Neural progenitor cell (in vitro differentiated cells): ENCODE measurements around the gene WNT3A. TPM values are rescaled to one million over a fixed set of nuclear protein-coding genes. Genes with fewer than 3 reads are reported as not detected.

Experiments used
- DNase-seq: peaks from one replicate; pipeline ENCODE4 v3.0.0-alpha.2; 2016; ENCODE audit warnings: low spot score
- H2AFZ ChIP-seq: fragments of 200-600 bp; sonication (generic); replicated peaks from 2 replicates; pipeline ENCODE4 v1.6.1; 2016; ENCODE audit warnings: antibody characterized with exemption
- H3F3A ChIP-seq: fragments of 200-600 bp; sonication (generic); 2 replicates; pipeline ENCODE4 v1.6.1; 2016; ENCODE audit warnings: antibody characterized with exemption, low read depth
- H3K27ac ChIP-seq: fragments of 200-600 bp; sonication (generic); 2 replicates; pipeline ENCODE4 v1.5.1; 2016; ENCODE audit warnings: mild to moderate bottlenecking
- H3K27me3 ChIP-seq: fragments of 200-600 bp; sonication (generic); 2 replicates; pipeline ENCODE4 v1.6.1; 2016; ENCODE audit warnings: mild to moderate bottlenecking, moderate library complexity
- H3K36me3 ChIP-seq: fragments of 200-600 bp; sonication (generic); 2 replicates; pipeline ENCODE4 v1.5.1; 2016
- H3K4me1 ChIP-seq: fragments of 200-600 bp; sonication (generic); 2 replicates; pipeline ENCODE4 v1.6.1; 2016; ENCODE audit warnings: mixed run types
- H3K4me2 ChIP-seq: fragments of 200-600 bp; sonication (generic); 2 replicates; pipeline ENCODE4 v1.6.1; 2016
- H3K4me3 ChIP-seq: fragments of 200-600 bp; sonication (generic); 2 replicates; pipeline ENCODE4 v1.5.1; 2016
- H3K79me2 ChIP-seq: fragments of 200-600 bp; sonication (generic); 2 replicates; pipeline ENCODE4 v1.6.1; 2016; ENCODE audit warnings: low read depth
- H3K9ac ChIP-seq: fragments of 200-600 bp; sonication (generic); 2 replicates; pipeline ENCODE4 v1.6.1; 2016
- H3K9me3 ChIP-seq: fragments of 200-600 bp; sonication (generic); 2 replicates; pipeline ENCODE4 v1.5.1; 2016; ENCODE audit warnings: low read depth
- H4K20me1 ChIP-seq: fragments of 200-600 bp; sonication (generic); 2 replicates; pipeline ENCODE4 v1.6.1; 2016; ENCODE audit warnings: low read depth
- H3K27ac Mint-ChIP-seq: 3 replicates; pipeline ENCODE4 v1.8.0; 2021; ENCODE audit warnings: mixed read lengths
- H3K27me3 Mint-ChIP-seq: 2 replicates; pipeline ENCODE4 v1.8.0; 2022; ENCODE audit warnings: low read depth, mild to moderate bottlenecking, inconsistent platforms, moderate library complexity, mixed read lengths; ENCODE audit not compliant: insufficient read depth
- H3K36me3 Mint-ChIP-seq: 3 replicates; pipeline ENCODE4 v1.8.0; 2021; ENCODE audit warnings: mixed read lengths
- H3K4me1 Mint-ChIP-seq: 3 replicates; pipeline ENCODE4 v1.8.0; 2021; ENCODE audit warnings: mixed read lengths
- H3K4me3 Mint-ChIP-seq: 3 replicates; pipeline ENCODE4 v1.8.0; 2021; ENCODE audit warnings: mild to moderate bottlenecking, moderate library complexity, mixed read lengths
- H3K9me3 Mint-ChIP-seq: 3 replicates; pipeline ENCODE4 v1.8.0; 2020; ENCODE audit warnings: mixed read lengths
- CTCF ChIP-seq: fragments of 200-600 bp; sonication (generic); IDR thresholded peaks from 2 replicates; pipeline ENCODE4 v1.5.1; 2017; ENCODE audit warnings: antibody characterized with exemption, mild to moderate bottlenecking
- EZH2 ChIP-seq: fragments of 200-600 bp; sonication (generic); IDR thresholded peaks from 2 replicates; pipeline ENCODE4 v1.6.1; 2017; ENCODE audit warnings: antibody characterized with exemption, mild to moderate bottlenecking, moderate library complexity
- EZH2phosphoT487 ChIP-seq: fragments of 200-600 bp; sonication (generic); IDR thresholded peaks from 2 replicates; pipeline ENCODE4 v1.6.1; 2017; ENCODE audit warnings: antibody characterized with exemption
- total RNA-seq: library from RNA; depleted of rRNA; stranded (reverse); fragments of >200 nt; gene quantifications from 2 replicates; pipeline ENCODE4 v1.2.3, GENCODE V29; 2015; ENCODE audit warnings: low replicate concordance

Gene WNT3A
- total RNA-seq, 1 donor from 2014 or later, result not detected

GRCh38 chr1:228101994-228102790, 95.4 kb downstream of the WNT3A start:
- Histone ChIP-seq H3K4me2 (peak overlapping the region; percentile 94), H3K9ac (peak overlapping the region; percentile 83), H3K4me3 (peak overlapping the region; percentile 70), H3K9me3 (no peaks in the 10 kb centered on the region), H3F3A (peaks cover 21% of the 10 kb centered on the region), H3K4me1 (peaks cover 8% of the 10 kb centered on the region), H3K79me2 (peaks cover 17% of the 10 kb centered on the region), H4K20me1 (peaks cover 35% of the 10 kb centered on the region), H2AFZ (no peak overlapping the region), H3K27me3 (no peaks in the 10 kb centered on the region), H3K36me3 (no peaks in the 10 kb centered on the region), H3K27ac (no peak overlapping the region)
- H3K27me3 Mint-ChIP-seq, result peaks cover 11% of the 10 kb centered on the region
- H3K27ac Mint-ChIP-seq, result no peak overlapping the region
- H3K4me3 Mint-ChIP-seq, result peak overlapping the region; percentile 86
- H3K36me3 Mint-ChIP-seq, result peaks cover 22% of the 10 kb centered on the region
- peaks cover 21% of the 10 kb centered on the region for H3K4me1 Mint-ChIP-seq
- TF ChIP-seq CTCF (peak; percentile 48), EZH2phosphoT487 (no peak), EZH2 (peak; percentile 27)
- peak; percentile 71 for DNase-seq
- H3K9me3 Mint-ChIP-seq, result no peaks in the 10 kb centered on the region

GRCh38 chr1:228102791-228103620, 96.2 kb downstream of the WNT3A start, which contains the start of gene C1orf35:
TSS of gene C1orf35 (minus strand) at chr1:228103325. CDS start at chr1:228103227, 98 bp downstream.
- Histone ChIP-seq H3K27ac (peak within 1 kb of the TSS; percentile 52), H2AFZ (peak within 1 kb of the TSS; percentile 30), H3K27me3 (no peaks in the 10 kb centered on the region), H3K79me2 (peaks cover 19% of the 10 kb centered on the region), H3K9ac (peak within 1 kb of the TSS; percentile 83), H3K4me1 (peaks cover 8% of the 10 kb centered on the region), H4K20me1 (peaks cover 28% of the 10 kb centered on the region), H3K4me2 (peak within 1 kb of the TSS; percentile 94), H3K9me3 (no peaks in the 10 kb centered on the region), H3K36me3 (no peaks in the 10 kb centered on the region), H3F3A (peaks cover 21% of the 10 kb centered on the region), H3K4me3 (peak within 1 kb of the TSS; percentile 70)
- peak; percentile 98 for DNase-seq
- H3K4me1 Mint-ChIP-seq, result peaks cover 21% of the 10 kb centered on the region
- H3K27me3 Mint-ChIP-seq, result peaks cover 11% of the 10 kb centered on the region
- peak within 1 kb of the TSS; percentile 94 for H3K27ac Mint-ChIP-seq
- TF ChIP-seq EZH2, result no peak
- TF ChIP-seq EZH2phosphoT487, result no peak
- no peak for TF ChIP-seq CTCF
- no peaks in the 10 kb centered on the region for H3K9me3 Mint-ChIP-seq
- H3K36me3 Mint-ChIP-seq, result peaks cover 15% of the 10 kb centered on the region
- H3K4me3 Mint-ChIP-seq, result peak within 1 kb of the TSS; percentile 95

- Histone ChIP-seq H3K9ac (no peak overlapping the region), H2AFZ (no peak overlapping the region), H3K9me3 (no peaks in the 10 kb centered on the region), H3K79me2 (peaks cover 30% of the 10 kb centered on the region), H3K36me3 (no peaks in the 10 kb centered on the region), H4K20me1 (peaks cover 15% of the 10 kb centered on the region), H3K4me1 (peaks cover 11% of the 10 kb centered on the region), H3K4me3 (no peak overlapping the region), H3F3A (peaks cover 17% of the 10 kb centered on the region), H3K27me3 (peaks cover 1% of the 10 kb centered on the region), H3K27ac (no peak overlapping the region), H3K4me2 (no peak overlapping the region)
- Mint-ChIP-seq H3K27ac (peak overlapping the region; percentile 47), H3K27me3 (peaks cover 15% of the 10 kb centered on the region), H3K9me3 (no peaks in the 10 kb centered on the region), H3K4me1 (peaks cover 27% of the 10 kb centered on the region), H3K4me3 (peak overlapping the region; percentile 95), H3K36me3 (peaks cover 4% of the 10 kb centered on the region)
- TF ChIP-seq EZH2phosphoT487, result no peak
- no peak for TF ChIP-seq EZH2
- no peak for TF ChIP-seq CTCF
- DNase-seq, result no peak
Observed at GRCh38 chr1:228104526-228105269, 97.9 kb downstream of the WNT3A start.
